Glutamatergic neuron (in vitro differentiated cells): Measurements from ENCODE around the gene SOX1. TPM values are rescaled to one million over a fixed set of nuclear protein-coding genes. Genes with fewer than 3 reads are reported as not detected.

Experiments
- DNase-seq: peaks from one replicate; pipeline ENCODE4 v3.0.0; 2022
- H3K27ac Mint-ChIP-seq: one replicate; pipeline ENCODE4 v1.8.0; 2020; ENCODE audit warnings: mild to moderate bottlenecking, mixed read lengths, inconsistent platforms; ENCODE audit not compliant: unreplicated experiment
- H3K27me3 Mint-ChIP-seq: one replicate; pipeline ENCODE4 v1.8.0; 2020; ENCODE audit warnings: mild to moderate bottlenecking, moderate library complexity, mixed read lengths, inconsistent platforms; ENCODE audit not compliant: unreplicated experiment
- H3K36me3 Mint-ChIP-seq: one replicate; pipeline ENCODE4 v1.8.0; 2020; ENCODE audit warnings: mild to moderate bottlenecking, mixed read lengths, inconsistent platforms; ENCODE audit not compliant: unreplicated experiment
- H3K4me1 Mint-ChIP-seq: one replicate; pipeline ENCODE4 v1.8.0; 2020; ENCODE audit warnings: mild to moderate bottlenecking, low read depth, mixed read lengths, inconsistent platforms; ENCODE audit not compliant: unreplicated experiment
- H3K4me3 Mint-ChIP-seq: one replicate; pipeline ENCODE4 v1.8.0; 2020; ENCODE audit warnings: mild to moderate bottlenecking, mixed read lengths, inconsistent platforms; ENCODE audit not compliant: unreplicated experiment
- H3K9me3 Mint-ChIP-seq: one replicate; pipeline ENCODE4 v1.8.0; 2020; ENCODE audit warnings: mild to moderate bottlenecking, moderate library complexity, mixed read lengths, inconsistent platforms; ENCODE audit not compliant: unreplicated experiment
- CTCF ChIP-seq: fragments of 200-600 bp; sonication (generic); IDR thresholded peaks from one replicate; pipeline ENCODE4 v1.5.0; 2021; ENCODE audit not compliant: partially characterized antibody, unreplicated experiment
- total RNA-seq: library from RNA; stranded (reverse); fragmentation: NEBNext Ultra II Directional; extraction: Animal tissue kit (Norgen Biotek cat#: 25700); gene quantifications from one replicate; pipeline ENCODE4 v1.2.1, GENCODE V29; 2021; ENCODE audit not compliant: unreplicated experiment

SOX1 gene
- total RNA-seq, 1 donor from 2014 or later, result 0.76 TPM

- Mint-ChIP-seq H3K4me3 (peak overlapping the region; percentile 31), H3K9me3 (peaks cover 17% of the 10 kb centered on the region), H3K27ac (no peak overlapping the region), H3K36me3 (no peaks in the 10 kb centered on the region), H3K4me1 (peaks cover 16% of the 10 kb centered on the region), H3K27me3 (peaks cover 31% of the 10 kb centered on the region)
- no peak for DNase-seq
- TF ChIP-seq CTCF, result no peak
Measured at GRCh38 chr13:112071723-112072533, 5.0 kb downstream of the SOX1 start.

DNA sequence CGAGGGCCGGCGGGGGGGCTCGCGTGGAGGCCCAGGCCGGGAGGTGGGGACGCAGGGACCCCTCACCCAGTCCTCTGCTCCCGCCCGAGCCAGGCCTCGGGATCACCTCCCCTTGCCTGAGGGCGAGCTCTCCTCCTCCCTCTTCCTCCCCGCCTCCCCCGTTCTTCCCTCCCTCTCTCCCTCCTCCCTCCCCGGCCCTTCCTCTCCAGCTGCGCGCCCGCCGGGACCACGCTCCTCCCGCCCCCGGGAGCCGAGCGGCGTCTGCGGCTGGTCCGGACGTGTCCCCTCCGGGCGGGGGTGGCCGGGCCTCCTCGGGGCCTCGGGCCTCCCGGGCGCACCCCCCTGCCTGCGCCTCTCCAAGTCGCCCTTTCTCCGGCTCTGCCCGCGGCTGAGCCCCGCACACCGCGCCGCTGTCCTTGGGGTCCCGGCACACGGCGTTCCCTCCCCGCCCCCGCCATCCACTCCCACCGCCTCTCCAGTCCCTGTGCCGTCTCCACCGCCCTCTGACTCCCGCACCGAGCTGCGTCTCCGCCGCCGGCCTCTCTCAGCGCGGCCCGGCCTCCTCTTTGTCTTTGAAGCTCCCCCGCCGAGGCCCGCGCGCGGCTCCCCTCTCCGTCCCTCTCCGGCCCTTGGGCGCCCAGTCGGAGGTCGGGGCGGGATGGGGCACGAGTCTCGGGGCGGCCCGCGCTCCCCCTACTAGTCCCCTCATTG is 5.7 kb downstream of the SOX1 start:
- Mint-ChIP-seq H3K27ac (no peak overlapping the region), H3K4me1 (peaks cover 16% of the 10 kb centered on the region), H3K27me3 (peaks cover 31% of the 10 kb centered on the region)

GRCh38 chr13:112073245-112074138 is 6.5 kb downstream of the SOX1 start:
- Mint-ChIP-seq H3K27ac (no peak overlapping the region), H3K36me3 (no peaks in the 10 kb centered on the region), H3K4me1 (peaks cover 16% of the 10 kb centered on the region), H3K4me3 (peak overlapping the region; percentile 70), H3K27me3 (peaks cover 31% of the 10 kb centered on the region), H3K9me3 (peaks cover 17% of the 10 kb centered on the region)
- no peak for TF ChIP-seq CTCF
- peak; percentile 46 for DNase-seq

More for the DNA sequence above, 5.7 kb downstream of the SOX1 start:
- no peak for TF ChIP-seq CTCF
- Mint-ChIP-seq H3K9me3 (peaks cover 17% of the 10 kb centered on the region), H3K4me3 (no peak overlapping the region), H3K36me3 (no peaks in the 10 kb centered on the region)
- DNase-seq, result peak; percentile 70

DNA sequence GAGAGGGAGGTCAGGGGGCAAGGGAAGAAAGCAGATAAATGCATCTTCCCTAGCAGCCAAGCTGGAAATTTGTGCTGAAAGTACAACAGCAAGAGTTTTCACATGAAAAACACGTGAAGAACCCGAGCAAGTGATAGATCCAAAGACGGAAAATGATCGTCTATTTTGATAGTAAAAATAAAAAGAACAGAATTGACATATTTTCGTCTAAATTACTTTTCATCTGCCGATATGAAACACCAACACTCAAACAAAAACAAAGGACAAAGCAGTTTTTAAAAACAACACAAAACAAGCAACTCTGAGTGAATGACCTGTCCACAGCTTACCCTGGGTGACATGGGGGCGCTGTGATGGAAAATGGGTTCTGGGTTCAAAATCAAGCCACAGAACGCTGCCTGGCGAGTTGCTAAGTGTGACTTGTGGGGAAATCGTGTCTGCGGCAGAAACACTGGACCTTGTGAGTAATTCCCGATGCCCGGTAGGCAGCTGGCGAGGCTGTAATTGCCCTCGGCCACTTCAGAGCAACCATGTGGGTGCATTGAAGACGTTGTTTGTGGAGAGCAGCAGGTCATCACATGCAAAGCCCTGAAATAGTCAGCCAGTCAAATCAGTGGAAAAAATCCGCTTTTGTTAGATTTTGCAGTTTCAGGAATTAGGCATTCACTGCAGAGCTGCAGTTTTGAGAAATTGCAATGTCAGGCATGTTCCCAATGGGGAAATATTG is 7.4 kb downstream of the SOX1 start:
- Mint-ChIP-seq H3K4me3 (peak overlapping the region; percentile 70), H3K27ac (no peak overlapping the region), H3K27me3 (peaks cover 26% of the 10 kb centered on the region), H3K4me1 (peaks cover 15% of the 10 kb centered on the region), H3K36me3 (no peaks in the 10 kb centered on the region), H3K9me3 (peaks cover 13% of the 10 kb centered on the region)
- no peak for DNase-seq
- TF ChIP-seq CTCF, result no peak
